Activated T-cell treated with anti-CD3 and anti-CD28 coated beads, Interleukin-2, amount 50 U/mL, for 48 hours (primary cell): ENCODE measurements around the gene C1GALT1.
A peak's percentile ranks its signal among the peaks of the same experiment; 100 is the strongest.
"Not testable (repeated sequence)": the region's sequence is repeated elsewhere in the genome, so short reads cannot be mapped to it uniquely, and the experiment has no call there.

Source experiments
- DNase-seq, 2 experiments: peaks; one replicate each; pipeline ENCODE4 v3.0.0-alpha.2; 2020

The C1GALT1 gene

DNA sequence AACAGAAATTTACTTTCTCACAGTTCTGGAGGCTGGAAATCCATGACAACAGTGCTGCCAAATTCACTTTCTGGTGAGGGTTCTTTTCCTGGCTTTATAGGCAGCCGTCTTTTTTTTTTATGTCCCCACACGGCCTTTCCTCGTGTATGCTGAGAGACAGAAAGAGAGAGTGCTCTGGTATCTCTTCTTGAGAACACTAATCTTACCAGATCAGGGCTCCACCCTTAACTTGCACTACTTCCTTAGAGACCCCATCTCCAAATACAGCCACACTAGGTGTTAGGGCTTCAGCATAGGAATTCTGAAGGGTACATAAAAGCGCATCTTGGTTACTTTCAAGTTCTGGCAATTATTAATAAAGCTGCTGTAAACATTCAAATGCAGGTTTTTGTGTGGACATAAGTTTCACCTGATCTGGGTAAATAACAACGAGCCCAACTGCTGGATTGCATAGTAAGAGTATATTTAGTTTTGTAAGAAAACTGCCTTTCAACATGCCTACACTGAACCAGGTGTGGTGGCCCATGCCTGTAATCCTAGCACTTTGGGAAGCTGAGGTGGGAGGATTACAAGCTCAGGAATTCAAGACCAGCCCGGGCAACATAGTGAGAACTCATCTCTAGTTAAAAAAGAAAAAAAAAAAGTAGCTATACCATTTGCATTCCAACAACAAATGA, 8.2 kb upstream of the C1GALT1 start:
- no peak for DNase-seq

DNA sequence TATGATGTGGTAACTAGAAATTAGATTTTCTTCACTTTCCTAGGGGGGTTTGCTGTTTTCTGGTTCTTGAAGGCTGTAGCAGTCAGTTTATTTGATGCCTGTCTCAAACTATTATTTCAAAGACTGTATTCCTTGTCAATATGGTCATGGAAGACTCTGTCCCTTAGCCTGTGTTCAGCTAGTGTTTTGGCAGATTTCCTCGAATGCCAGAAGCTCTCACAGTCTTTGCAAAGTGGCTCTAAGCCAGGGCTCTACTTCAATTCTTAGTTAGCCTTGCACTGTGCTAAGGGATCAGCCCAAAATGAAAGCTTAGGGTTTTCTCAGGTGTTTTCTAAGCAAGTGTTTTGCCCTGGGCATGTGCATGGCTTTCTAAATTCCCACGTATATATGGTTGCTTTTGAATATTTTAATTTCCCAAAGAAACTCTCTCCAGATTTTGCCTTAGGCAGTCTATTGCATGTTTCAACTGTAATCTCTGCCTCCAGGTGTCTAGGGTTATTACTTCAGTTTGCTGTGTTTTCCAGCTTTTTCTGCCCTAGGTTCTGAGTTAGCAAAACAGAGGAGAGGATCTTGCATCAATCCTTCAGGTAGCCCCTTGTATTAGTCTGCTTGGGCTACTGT, 7.2 kb upstream of the C1GALT1 start:
- no peak for DNase-seq

DNA sequence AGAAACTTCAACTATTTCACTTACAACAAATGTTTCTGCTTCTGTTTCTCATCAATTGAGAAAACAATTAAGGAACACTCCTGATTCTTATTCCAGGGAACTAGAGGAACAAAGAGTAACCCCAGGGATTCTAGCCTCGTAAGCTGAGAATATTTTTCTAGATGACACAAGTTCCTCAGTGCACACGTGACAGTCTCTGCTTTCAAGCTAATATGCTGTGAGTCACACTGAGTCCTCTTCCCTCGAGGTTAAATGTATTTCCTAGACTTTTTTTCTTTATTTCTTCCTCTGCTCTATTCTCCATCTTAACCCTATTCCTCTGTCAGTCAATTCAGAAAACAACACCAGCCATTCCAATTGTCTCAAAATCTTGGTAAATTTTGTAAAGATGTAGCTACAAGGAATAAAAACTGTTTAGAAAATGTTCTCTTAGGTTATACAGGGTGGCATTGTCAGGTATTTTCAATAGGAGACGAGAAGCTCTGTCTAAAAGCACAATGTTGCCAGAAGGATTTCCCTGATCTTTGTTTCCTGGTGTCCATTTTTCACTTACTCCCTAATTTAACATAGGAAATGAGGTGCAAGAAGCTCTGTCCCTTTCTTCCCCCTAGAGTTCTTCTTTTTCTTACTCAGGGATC, 5.8 kb upstream of the C1GALT1 start:
- DNase-seq = no peak

DNA sequence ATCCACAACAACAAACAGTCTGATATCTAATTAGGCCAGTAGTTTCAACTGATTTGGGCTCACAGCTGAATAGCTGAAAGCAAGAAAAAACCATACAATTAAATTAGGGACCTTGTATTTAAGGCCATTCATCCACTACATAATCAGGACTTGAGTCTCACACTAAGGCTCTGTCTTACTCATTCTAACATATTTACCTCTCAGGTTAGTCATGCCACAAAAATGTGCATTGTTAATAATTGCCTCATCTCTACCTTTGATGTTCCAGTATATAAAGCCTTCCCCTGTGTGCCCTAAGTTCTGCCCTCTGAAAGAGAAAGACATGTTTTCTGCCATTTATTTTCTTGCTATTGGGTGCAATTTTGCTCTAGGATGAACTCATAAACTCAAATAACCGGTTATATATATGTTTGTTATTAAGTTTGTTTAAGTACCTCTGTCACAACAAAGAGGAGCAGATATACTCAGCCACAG, 5.3 kb upstream of the C1GALT1 start:
- DNase-seq = no peak

DNA sequence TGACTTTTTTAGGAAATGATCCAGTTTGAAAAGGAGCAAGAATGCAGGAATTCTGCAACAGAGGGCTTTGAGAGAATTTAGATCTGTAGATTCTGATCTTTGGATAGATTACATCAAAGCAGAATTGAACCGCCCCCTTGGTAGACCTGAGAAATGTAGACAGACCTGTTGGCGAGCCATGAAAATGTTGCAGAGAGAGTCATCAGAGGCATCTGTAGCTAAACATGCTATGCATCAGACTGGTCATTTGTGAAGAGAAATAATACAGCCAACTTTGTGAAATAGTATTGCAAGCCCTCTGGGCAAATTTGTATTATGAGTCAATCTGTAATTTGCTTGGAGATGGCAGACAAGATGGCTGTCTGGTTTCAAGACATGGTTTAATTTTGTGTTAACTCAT, 4.3 kb upstream of the C1GALT1 start:
- DNase-seq = no peak

DNA sequence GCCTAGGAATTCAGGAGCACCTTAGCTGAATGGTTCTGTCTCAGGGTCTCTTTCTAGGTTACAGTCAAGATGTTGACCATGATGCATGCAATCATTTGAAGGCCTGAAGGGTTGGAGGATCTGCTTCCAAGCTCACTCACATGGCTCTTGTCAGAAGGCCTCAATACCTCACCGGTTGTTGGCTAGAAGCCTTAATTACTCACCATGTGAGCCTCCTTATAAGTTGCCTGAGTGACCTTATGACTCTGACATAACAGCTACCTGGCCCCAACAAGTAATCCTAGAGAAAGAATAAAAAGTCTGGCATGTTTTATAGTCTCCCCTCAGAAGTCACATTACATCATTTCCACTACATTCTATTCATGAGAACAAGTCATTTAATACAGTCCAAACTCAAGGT, 3.4 kb upstream of the C1GALT1 start:
- DNase-seq = no peak

DNA sequence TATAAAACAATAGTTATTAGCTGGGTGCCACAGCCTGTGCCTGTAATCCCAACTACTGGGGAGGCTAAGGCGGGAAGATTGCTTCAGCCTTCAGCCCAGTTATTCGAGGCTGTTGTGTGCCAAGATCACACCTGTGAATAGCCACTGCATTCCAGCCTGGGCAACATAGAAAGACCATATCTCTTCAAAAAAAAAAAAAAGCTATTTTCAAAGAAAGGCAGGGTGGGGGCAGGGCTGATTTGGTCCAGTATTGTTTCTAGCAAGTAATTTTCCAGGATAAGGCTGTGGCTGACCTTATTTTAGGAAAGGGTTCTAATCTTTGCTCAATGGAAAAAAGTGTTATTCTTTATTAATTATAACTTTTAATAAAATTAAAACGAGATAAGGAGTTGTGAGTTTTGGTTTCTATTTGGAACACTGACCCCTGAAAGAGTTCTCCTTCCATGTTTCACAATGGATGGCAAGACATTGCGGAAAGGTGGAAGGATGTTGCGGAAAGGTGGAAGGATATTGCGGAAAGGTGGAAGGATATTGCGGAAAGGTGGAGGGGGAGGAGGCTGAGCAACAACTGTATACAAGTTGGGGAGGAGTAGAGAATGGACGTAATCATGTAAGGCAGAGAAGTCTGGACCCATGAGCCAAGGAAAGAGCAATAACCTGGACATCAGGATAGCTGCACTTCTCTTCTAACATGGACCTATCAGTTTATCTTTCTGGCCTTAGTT, 1.5 kb upstream of the C1GALT1 start:
- no peak for DNase-seq

DNA sequence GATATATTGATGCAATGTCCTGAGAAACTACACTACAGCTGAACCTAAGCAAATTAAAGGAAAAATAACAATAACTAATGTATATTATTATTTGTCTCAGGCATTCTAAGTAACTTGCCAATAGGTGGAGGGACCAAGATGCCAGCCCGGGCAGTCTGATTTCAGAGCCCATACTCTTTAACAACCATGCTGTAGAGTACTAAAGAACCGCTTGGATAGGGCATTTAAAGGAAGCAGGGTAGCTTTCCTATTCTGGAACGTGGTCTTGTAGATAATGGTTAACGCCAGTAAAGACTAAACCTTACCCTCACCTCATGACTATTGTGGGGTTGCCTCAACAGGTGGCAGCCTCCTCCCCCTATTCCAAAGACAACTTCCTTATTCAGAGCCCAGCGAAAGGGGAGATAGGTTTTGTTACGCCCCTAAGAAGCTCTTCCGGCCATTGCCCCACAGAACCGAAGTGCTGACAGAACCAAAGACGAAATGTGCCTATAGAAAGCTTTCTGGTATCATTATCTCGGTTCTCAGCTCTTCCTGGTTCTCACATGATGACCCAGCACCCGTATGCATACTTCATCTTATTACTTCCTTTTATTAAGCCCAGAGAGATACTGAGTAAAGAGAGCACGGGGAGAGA, 707 bp upstream of the C1GALT1 start:
- no peak for DNase-seq

DNA sequence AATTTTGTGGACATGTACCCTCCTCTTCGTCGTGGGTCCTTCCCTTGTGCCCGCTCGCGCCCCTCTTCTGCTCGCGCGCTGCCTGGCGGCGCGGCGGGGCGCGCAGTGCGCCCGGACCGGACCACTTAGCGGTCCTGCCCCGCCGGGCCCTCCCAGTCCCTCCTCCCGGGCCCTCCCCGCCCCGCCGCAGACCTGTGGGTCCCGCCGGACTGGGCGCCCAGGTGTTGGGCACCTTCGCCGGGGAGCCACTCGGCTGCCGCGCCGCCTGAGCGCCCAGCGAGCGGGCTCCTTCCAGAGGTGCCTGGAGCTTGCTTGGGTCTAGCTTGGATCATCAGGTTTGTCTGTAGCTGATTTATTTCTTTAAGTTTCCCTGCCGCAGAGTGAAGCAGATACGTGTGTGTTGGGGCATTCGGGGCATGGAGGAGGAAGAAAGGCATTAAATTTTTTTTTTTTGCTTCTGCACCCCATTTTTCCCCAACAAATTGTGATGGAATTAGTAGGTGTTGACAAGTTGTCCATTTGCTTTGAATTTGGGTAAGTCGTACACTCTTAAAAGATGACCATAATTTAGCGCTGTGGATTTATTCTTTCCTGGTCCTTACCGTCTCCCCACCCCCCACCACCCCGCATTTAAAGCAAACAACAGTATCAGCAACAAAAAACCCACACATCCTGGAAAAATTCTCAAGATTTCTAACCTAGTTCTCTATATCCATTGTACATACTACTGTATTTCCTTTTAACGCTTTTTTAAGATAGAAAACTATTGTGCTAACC, 905 bp downstream of the C1GALT1 start:
- peak in 1 of 2 experiments; percentile 65 for DNase-seq

DNA sequence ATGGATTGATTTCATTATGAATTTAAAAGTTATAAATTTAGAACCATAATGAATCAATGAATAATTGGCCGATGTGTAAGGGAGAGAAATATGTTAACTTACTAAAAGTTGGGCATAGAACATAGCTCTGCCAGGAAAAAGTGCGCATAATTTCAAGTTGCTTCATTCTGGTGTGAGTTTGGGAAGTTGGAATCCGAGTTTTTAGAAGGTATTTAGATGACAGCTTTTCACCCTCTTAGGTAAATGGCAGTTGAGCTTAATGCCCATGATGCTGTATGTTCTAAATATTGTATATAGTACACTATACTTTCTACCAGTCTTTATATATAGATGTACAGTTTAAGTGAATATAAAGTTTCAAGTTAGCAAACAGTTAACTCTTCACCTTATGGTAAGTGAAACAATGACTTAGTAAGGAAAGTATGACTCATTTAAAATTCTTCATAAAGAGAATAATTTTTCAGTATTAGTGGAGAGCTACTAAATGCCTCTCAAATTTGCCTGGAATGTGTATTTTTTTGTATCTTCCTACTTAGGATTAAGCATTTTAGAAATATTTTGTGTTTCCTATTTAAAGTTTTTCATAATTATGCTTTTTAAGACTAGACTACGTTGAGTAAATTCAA, 1.6 kb downstream of the C1GALT1 start:
- no peak for DNase-seq

DNA sequence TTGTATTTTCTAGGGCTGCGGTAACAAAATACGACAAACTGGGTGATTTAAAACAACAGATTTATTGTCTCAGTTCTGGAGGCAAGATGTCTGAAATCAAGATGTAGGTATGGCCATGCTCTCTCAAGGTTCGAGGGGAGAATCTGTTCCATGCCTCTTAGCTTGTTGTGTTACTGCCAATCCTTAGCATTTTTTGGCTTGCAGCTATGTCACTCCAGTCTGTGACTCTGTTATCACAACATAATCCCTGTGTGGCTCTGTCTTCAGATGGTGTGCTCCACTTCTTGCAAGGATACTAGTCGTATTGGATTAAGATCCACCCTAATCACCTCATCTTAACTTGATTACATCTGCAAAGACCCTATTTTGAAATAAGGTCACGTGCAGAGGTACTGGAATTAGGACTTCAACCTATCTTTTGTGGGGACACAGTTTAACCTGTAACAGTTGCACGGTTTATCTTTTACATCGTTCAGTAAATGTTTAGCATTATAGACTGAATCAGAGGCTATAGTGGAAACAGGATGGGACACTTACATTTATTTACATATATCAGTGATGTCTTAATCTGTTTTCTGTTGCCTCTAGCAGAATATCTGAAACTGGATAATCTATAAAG, 3.1 kb downstream of the C1GALT1 start:
- no peak for DNase-seq

DNA sequence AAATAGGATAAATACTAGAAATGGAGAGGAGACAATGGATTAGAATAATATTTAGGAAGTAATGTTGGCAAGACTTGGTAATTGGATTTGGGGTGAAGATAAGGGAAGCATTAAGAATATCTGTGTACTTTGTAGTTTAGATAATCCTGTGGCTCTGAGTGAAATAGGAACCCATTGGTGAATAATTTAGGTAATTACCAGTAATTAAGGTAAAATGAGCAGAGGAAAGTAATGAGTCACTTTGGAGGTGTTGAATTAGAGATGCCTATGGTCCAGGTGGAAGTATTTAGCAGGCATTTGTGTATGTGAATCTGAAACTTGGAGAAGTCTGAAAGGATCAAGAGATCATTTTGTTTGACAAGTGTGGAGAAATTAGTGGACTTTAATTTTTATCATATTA, 5.7 kb downstream of the C1GALT1 start:
- no peak for DNase-seq

DNA sequence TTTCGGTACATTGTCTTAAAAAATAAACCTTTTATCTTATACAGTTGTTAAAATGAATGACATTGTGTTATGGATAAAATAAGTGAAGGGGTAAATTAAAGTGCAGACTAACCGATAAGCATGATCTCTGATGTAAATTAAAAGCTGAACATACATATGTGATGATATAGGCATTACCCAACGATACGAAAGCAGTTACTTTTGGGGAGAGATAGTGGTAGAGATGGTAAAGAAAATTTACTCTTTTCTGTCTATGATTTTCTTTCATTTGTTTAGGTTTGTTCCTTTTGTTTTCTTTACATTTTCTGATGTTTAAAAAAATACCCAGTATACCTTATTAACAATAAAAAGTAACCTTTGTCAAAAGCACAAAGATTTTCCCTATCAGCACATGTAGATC, 6.4 kb downstream of the C1GALT1 start:
- no peak for DNase-seq

DNA sequence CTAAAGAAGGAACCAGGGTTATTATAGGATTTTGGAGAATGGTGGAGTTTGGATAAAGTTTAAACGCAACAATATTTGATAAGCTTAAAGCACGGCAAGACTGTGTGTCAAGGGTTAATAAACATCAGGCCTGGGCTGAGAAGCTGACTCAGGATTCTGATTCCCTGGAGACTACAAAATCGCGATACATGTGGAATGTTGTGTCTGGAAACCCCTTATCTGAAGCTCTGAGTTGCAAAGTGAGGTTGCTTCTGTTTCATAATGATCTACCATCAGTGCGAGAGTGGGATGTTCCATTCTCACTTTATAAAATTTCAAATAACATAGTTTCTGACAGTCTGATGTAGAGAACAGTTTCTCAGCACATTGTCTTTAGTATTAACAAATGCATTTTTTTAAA, 7.8 kb downstream of the C1GALT1 start:
- DNase-seq = no peak

DNA sequence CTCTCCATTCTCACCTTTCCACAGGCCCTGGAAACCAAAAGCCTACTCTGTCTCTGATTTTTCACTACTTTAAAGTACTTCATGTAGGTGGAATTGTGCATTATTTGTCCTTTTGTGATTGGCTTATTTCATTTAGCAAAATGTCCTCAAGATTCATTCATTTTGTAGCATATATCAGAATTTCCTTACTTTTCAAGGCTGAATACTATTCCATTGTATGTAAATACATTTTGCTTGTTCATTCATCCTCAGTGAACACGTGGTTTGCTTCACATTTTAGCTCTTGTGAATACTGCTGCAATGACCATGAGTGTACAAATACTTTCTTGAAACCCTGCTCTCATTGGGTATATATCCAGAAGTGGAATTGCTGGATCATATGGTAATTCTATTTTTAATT, 8.8 kb downstream of the C1GALT1 start:
- DNase-seq = no peak

DNA sequence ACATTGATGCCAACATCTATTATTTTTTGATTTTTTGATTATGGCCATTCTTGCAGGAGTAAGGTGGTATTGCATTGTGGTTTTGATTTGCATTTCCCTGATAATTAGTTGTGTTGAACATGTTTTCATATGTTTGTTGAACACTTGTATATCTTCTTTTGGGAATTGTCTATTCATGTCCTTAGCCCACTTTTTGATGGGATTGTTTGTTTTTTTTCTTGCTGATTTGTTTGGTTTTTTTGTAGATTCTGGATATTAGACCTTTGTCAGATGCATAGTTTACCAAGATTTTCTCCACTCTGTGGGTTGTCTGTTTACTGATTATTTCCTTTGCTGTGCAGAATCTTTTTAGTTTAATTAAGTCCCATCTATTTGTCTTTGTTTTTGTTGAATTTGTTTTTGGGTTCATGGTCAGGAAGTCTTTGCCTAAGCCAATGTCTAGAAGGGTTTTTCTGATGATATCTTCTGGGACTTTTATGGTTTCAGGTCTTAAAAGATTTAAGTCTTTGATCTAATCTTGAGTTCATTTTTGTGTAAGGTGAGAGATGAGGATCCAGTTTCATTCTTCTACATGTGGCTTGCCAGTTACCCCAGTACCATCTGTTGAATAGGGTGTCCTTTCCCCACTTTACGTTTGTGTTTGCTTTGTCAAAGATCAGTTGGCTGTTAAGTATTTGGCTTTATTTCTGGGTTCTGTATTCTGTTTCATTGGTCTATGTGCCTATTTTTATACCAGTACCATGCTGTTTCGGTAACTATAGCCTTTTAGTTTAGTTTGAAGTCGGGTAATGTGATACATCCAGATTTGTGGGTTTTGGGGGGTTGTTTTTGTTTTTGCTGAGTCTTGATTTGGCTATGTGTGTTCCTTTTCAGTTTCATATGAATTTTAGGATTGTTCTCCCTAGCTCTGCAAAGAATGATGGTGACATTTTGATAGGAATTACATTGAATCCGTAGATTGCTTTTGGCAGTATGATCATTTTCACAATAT, 10.7 kb downstream of the C1GALT1 start:
- DNase-seq = not testable (repeated sequence)

DNA sequence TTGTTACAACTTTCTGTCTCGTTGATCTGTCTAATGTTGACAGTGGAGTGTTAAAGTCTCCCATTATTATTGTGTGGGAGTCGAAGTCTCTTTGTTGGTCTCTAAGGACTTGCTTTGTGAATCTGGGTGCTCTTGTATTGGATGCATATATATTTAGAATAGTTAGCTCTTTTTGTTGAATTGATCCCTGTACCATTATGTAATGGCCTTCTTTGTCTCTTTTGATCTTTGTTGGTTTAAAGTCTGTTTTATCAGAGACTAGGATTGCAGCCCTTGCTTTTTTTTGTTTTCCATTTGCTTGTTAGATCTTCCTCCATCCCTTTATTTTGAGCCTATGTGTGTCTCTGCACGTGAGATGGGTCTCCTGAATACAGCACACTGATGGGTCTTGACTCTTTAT, 17.2 kb downstream of the C1GALT1 start:
- not testable (repeated sequence) for DNase-seq

DNA sequence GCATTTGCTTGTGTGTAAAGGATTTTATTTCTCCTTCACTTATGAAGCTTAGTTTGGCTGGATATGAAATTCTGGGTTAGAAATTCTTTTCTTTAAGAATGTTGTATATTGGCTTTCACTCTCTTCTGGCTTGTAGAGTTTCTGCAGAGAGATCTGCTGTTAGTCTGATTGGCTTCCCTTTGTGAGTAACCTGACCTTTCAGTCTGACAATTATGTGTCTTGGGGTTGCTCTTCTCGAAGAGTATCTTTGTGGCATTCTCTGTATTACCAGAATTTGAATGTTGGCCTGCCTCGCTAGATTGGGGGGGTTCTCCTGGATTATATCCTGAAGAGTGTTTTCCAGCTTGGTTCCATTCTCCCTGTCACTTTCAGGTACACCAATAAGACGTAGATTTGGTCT, 17.9 kb downstream of the C1GALT1 start:
- not testable (repeated sequence) for DNase-seq

DNA sequence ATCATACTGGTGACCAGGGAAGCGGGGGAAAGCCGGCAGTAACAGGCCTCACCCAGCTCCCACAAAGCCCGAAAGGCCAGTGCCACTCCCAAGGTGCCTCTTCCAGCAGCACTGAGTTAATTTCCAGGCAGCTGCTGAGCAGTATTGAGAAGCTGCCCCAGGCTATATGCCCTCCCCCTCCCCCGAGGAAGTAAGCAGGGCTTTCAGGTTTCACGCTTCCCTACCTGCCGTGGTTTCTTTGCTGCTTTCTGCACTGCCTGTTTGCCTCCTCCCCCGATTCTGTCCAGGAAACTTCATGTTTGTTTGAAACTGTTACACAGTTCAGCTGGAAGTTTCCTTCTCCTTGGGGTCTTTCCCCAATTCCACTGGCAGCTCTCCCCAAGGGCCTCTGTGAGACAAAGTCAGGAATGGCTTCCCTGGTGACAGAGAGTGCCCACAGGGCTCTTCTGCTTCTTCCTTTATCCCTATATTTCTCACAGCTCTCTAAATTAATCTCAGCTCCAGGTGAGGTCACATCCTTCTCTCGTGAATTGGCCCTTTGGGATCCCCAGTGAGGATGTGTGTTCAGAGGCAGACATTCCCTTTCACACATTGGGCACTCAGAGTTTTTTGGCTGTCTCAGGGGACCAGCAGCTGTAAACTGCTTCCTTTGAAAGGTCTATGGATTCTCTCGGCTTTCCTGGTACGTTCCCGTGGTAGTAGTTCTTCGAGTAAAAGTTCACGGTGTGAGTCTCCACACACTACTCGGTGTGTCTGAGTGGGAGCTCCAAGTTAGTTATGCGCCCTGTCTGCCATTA, 19.4 kb downstream of the C1GALT1 start:
- DNase-seq = peak; percentile 38 to 49
